M059J (cell line): ENCODE data around the gene LRRC34. TPM values are rescaled to one million over a fixed set of nuclear protein-coding genes. Genes with fewer than 3 reads are reported as not detected.
A peak's percentile ranks its signal among the peaks of the same experiment; 100 is the strongest.

Experiments used
- DNase-seq: peaks from one replicate; pipeline ENCODE4 v3.0.0-alpha.2; 2012; ENCODE audit warnings: low read depth
- total RNA-seq: library from RNA; depleted of rRNA; stranded (reverse); fragments of >200 nt; shearing (Covaris generic); gene quantifications from 2 replicates; pipeline ENCODE4 v1.2.3, GENCODE V29; 2014; rRNA removed

Gene LRRC34
- total RNA-seq, 1 experiment from 2014 or later, result 1.6 TPM

GRCh38 chr3:169769287-169770181 is 43.2 kb downstream of the LRRC34 start, which contains the start of gene ACTRT3:
Gene ACTRT3 (minus strand): TSS chr3:169769561. CDS start chr3:169769520, 41 bp downstream.
- peak; percentile 67 for DNase-seq

GRCh38 chr3:169764882-169765612 is 47.7 kb downstream of the LRRC34 start, which contains the start of gene TERC:
Gene TERC (minus strand): TSS chr3:169765060.
- DNase-seq, result peak; percentile 94

- DNase-seq, result peak; percentile 76
Observed at GRCh38 chr3:169764312-169764881, 48.3 kb downstream of the LRRC34 start.

GRCh38 chr3:169760479-169760878 is 52.2 kb downstream of the LRRC34 start:
- peak; percentile 84 for DNase-seq

GRCh38 chr3:169759256-169759655 is 53.4 kb downstream of the LRRC34 start:
- DNase-seq, result peak; percentile 66

- no peak for DNase-seq
Observed at GRCh38 chr3:169758359-169758994, 54.2 kb downstream of the LRRC34 start.

- DNase-seq, result no peak
Observed at GRCh38 chr3:169755488-169755887, 57.2 kb downstream of the LRRC34 start.

GRCh38 chr3:169754711-169755110 is 58.0 kb downstream of the LRRC34 start:
- no peak for DNase-seq

- DNase-seq, result no peak
Observed at GRCh38 chr3:169751875-169752274, 60.8 kb downstream of the LRRC34 start.

- no peak for DNase-seq
Observed at GRCh38 chr3:169750665-169751064, 62.0 kb downstream of the LRRC34 start.

- DNase-seq, result no peak
Observed at GRCh38 chr3:169748670-169749069, 64.0 kb downstream of the LRRC34 start.

GRCh38 chr3:169746924-169747323 is 65.8 kb downstream of the LRRC34 start:
- DNase-seq, result no peak

GRCh38 chr3:169744366-169745054 is 68.2 kb downstream of the LRRC34 start:
- DNase-seq, result peak; percentile 37

Other genes with a start within 250 kb of the LRRC34 start
- 22.2 and 28.6 TPM in 2 replicates for gene MECOM, start 149.2 kb downstream of the LRRC34 start, total RNA-seq
- gene TERC, start 47.8 kb downstream of the LRRC34 start, total RNA-seq, result 33.4 and 110 TPM in 2 replicates
- 1.7 and 2.9 TPM in 2 replicates for gene ACTRT3, start 43.3 kb downstream of the LRRC34 start, total RNA-seq
- gene MYNN, start 39.5 kb downstream of the LRRC34 start, total RNA-seq, result 22.0 and 27.2 TPM in 2 replicates
- not detected in 2 replicates for gene LRRIQ4, start within 50 bp of the LRRC34 start, total RNA-seq
- not detected in 2 replicates for gene LRRC31, start 57.0 kb upstream of the LRRC34 start, total RNA-seq
- not detected in 2 replicates for gene SAMD7, start 98.7 kb upstream of the LRRC34 start, total RNA-seq
- 33.0 and 33.9 TPM in 2 replicates for gene SEC62, start 153.9 kb upstream of the LRRC34 start, total RNA-seq
- 3.4 and 10.2 TPM in 2 replicates for gene GPR160, start 225.1 kb upstream of the LRRC34 start, total RNA-seq